ENCODE data around the gene DEPP1.
A peak's percentile ranks its signal among the peaks of the same experiment; 100 is the strongest.

DEPP1 gene

GRCh38 chr10:44971935-44972757 is 6.5 kb downstream of the DEPP1 start:
- Mint-ChIP-seq H3K9me3 (no peaks in the 10 kb centered on the region), H3K27ac (peak overlapping the region in 1 of 2 donors; percentile 49), H3K4me3 (no peak overlapping the region), H3K27me3 (no peaks in the 10 kb centered on the region), H3K36me3 (ENCODE audit: insufficient read depth) (no peaks in the 10 kb centered on the region), H3K4me1 (ENCODE audit: low read depth in 2 of 2) (peaks cover 25 to 29% of the 10 kb centered on the region in 2 donors)
- DNase-seq (no peak), ATAC-seq (replicated peaks) (no peak)

GRCh38 chr10:44971434-44971833 is 7.2 kb downstream of the DEPP1 start:
- Mint-ChIP-seq H3K9me3 (no peaks in the 10 kb centered on the region), H3K4me3 (no peak overlapping the region), H3K36me3 (ENCODE audit: insufficient read depth) (no peaks in the 10 kb centered on the region), H3K27me3 (no peaks in the 10 kb centered on the region), H3K27ac (no peak overlapping the region), H3K4me1 (ENCODE audit: low read depth in 2 of 2) (peaks cover 25 to 29% of the 10 kb centered on the region in 2 donors)
- ATAC-seq (replicated peaks) (no peak), DNase-seq (no peak)

- Mint-ChIP-seq H3K27me3 (no peaks in the 10 kb centered on the region), H3K36me3 (ENCODE audit: insufficient read depth) (no peaks in the 10 kb centered on the region), H3K9me3 (no peaks in the 10 kb centered on the region), H3K27ac (no peak overlapping the region), H3K4me3 (no peak overlapping the region), H3K4me1 (ENCODE audit: low read depth in 2 of 2) (peaks cover 30 to 33% of the 10 kb centered on the region in 2 donors)
- ATAC-seq (replicated peaks), result no peak
- DNase-seq, result no peak
These were observed 7.7 kb downstream of the DEPP1 start for GRCh38 chr10:44970812-44971395.

- Mint-ChIP-seq H3K9me3 (no peaks in the 10 kb centered on the region), H3K36me3 (ENCODE audit: insufficient read depth) (no peaks in the 10 kb centered on the region), H3K4me1 (ENCODE audit: low read depth in 2 of 2) (peaks cover 37% of the 10 kb centered on the region in 2 donors), H3K4me3 (no peak overlapping the region), H3K27me3 (no peaks in the 10 kb centered on the region), H3K27ac (peak overlapping the region in 1 of 2 donors; percentile 51)
- DNase-seq, result no peak
- no peak for ATAC-seq (replicated peaks)
These were observed 8.8 kb downstream of the DEPP1 start for GRCh38 chr10:44969854-44970253.

DNA sequence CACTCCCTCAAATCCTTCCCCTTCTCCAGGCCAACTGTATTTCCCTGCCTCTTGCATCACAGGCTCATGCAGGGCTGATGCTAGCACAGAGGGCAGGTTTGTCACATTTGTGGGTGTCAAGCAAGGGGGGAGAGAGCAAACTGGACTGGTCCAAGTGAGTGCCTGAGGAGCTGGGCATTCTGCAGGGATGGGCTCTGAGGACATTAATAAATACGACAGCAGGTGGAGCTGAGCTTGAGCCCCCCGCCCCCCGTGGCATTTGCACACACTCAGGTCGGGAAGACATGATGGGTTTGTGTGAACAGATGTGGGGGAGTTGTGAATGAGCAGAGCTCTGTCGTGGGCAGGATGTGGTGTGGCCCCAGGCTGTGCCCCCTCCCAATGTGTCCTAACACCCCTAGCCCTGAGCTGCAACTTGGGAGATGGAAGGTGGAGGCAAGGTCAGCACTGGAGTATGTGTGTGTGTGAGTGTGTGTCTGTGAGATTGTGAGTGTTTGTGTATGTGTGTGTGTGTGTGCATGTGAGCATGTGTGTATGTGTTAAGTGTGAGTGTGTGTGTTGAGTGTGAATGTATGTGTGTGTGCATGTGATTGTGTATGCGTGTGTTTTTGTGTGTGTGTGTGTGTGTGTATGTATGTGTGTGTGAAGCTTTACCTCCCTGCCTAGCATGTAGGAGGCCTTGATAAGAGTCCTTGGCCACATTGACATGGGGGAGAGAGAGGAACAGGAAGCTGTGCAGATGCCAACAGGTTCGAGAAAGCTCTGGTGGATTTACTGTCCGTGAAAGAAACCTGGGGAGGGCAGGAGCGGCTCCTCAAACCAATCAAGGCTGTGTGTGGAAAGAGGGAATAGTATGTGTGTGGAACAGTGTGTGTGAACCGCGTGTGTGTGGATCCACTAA is 9.9 kb downstream of the DEPP1 start:
- H3K27me3 Mint-ChIP-seq, result no peaks in the 10 kb centered on the region
- peaks cover 35 to 37% of the 10 kb centered on the region in 2 donors for H3K4me1 Mint-ChIP-seq (ENCODE audit: low read depth in 2 of 2)
- no peaks in the 10 kb centered on the region for H3K36me3 Mint-ChIP-seq (ENCODE audit: insufficient read depth)
- peak; percentile 42 to 57 (median 48) for DNase-seq
- ATAC-seq (replicated peaks), result peak; percentile 94
- H3K27ac Mint-ChIP-seq, result peak overlapping the region; percentile 0 to 85
- H3K9me3 Mint-ChIP-seq, result no peaks in the 10 kb centered on the region
- peak overlapping the region; percentile 40 to 74 for H3K4me3 Mint-ChIP-seq

GRCh38 chr10:44968091-44968490 is 10.5 kb downstream of the DEPP1 start:
- DNase-seq (no peak), ATAC-seq (replicated peaks) (peak; percentile 11)
- no peaks in the 10 kb centered on the region for H3K27me3 Mint-ChIP-seq
- peaks cover 30 to 37% of the 10 kb centered on the region in 2 donors for H3K4me1 Mint-ChIP-seq (ENCODE audit: low read depth in 2 of 2)
- H3K4me3 Mint-ChIP-seq, result peak overlapping the region; percentile 40 to 74
- H3K36me3 Mint-ChIP-seq (ENCODE audit: insufficient read depth), result no peaks in the 10 kb centered on the region
- no peaks in the 10 kb centered on the region for H3K9me3 Mint-ChIP-seq
- peak overlapping the region; percentile 7 to 85 for H3K27ac Mint-ChIP-seq

GRCh38 chr10:44967616-44968015 is 11.0 kb downstream of the DEPP1 start:
- H3K9me3 Mint-ChIP-seq, result no peaks in the 10 kb centered on the region
- H3K27me3 Mint-ChIP-seq, result peaks cover 0 to 4% of the 10 kb centered on the region in 2 donors
- DNase-seq (no peak), ATAC-seq (replicated peaks) (no peak)
- peaks cover 33 to 37% of the 10 kb centered on the region in 2 donors for H3K4me1 Mint-ChIP-seq (ENCODE audit: low read depth in 2 of 2)
- H3K27ac Mint-ChIP-seq, result peak overlapping the region; percentile 7 to 85
- H3K36me3 Mint-ChIP-seq (ENCODE audit: insufficient read depth), result no peaks in the 10 kb centered on the region
- peak overlapping the region; percentile 40 to 74 for H3K4me3 Mint-ChIP-seq

DNA sequence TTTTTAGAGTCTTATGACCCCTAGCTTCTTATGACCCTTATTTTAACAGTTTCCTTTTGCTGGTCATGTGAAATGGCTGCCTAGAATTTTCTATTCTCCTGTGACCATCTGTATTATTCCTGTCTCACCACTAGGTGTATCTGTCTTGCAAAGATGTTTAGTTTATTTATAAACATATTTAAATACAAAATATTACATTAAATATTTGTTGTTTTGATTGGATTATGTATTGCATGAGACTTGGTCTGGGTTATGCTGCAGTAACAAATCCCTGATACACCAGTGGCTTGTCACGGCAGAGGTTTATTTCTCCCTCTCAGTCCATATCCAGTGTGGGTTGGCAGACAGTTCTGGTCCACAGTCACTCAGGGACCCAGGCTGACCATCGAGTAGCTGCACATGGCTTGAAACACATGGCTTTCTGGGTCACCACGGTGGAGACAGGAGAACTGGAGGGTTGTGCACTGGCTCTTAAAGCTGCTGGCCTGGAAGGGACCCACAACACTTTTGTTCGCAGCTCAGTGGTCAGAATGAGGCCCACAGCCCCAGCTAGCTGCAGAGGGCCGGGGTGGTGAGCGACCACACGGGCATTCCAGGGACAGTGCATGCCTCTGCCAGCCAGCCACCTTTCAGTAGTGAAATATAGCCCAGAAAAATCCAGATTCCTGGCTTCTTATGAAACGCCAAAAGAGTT is 11.6 kb downstream of the DEPP1 start:
- no peak for DNase-seq
- H3K9me3 Mint-ChIP-seq, result no peaks in the 10 kb centered on the region
- peaks cover 36 to 37% of the 10 kb centered on the region in 2 donors for H3K4me1 Mint-ChIP-seq (ENCODE audit: low read depth in 2 of 2)
- no peak for ATAC-seq (replicated peaks)
- H3K27ac Mint-ChIP-seq, result no peak overlapping the region
- H3K27me3 Mint-ChIP-seq, result peaks cover 0 to 7% of the 10 kb centered on the region in 2 donors
- H3K36me3 Mint-ChIP-seq (ENCODE audit: insufficient read depth), result no peaks in the 10 kb centered on the region
- peak overlapping the region in 1 of 2 donors; percentile 74 for H3K4me3 Mint-ChIP-seq

DNA sequence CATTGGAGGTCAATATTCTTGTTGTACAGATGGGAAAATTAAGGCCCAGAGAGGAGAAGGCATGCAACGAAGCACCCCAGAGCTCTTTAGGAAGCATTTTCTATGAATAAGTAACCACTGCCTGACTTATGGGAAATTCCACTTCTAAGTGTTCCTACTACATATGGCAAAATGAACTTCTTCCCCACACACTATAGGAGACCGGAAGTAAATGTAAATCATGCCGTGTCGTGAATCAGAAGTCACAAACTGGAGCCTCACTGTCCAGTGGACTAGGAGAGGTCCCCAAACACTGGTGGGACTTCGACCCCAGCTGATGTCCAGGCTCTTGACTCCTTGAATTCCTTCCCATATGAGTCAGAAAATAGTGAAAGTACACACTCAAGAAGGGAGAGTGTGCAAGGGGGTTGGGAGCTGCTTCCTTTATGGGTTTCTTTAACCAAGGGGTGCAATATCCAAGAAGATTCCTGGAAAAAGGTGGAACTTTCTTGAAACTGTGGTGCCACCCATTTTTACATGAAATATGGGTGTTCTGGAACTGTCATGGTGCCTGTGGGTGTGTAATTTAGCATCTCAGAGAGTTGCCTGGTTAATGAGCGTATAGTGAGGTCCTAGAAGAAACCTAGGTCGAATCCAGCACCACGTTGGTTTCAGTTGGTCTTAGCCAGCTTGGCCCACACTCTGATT is 12.3 kb downstream of the DEPP1 start:
- Mint-ChIP-seq H3K27ac (peak overlapping the region in 1 of 2 donors; percentile 56), H3K4me1 (ENCODE audit: low read depth in 2 of 2) (peaks cover 36 to 37% of the 10 kb centered on the region in 2 donors), H3K4me3 (no peak overlapping the region), H3K9me3 (no peaks in the 10 kb centered on the region), H3K27me3 (peaks cover 0 to 7% of the 10 kb centered on the region in 2 donors), H3K36me3 (ENCODE audit: insufficient read depth) (no peaks in the 10 kb centered on the region)
- DNase-seq (no peak), ATAC-seq (replicated peaks) (no peak)

DNA sequence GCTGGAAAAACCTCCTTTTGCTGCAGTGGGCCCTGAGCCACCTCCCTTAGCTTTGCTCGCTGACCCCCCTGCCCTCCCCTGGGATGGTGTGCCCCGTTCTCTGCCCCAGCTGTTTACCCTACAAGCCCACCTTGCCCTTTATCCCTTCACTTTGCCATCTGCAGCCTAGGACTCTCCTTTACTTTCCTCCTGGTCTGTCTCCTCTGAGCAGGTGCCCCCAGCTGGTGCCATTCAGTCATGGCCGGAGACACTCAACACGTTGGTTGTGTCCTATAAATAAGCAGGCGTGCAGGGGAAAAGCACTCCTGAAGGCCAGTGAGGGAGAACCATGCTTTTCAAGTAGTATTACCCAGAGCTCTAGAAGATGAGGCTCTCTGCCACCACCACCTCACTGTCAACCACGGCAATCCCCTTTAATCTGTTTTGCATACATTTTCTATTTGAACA is 12.9 kb downstream of the DEPP1 start:
- H3K27ac Mint-ChIP-seq, result peak overlapping the region in 1 of 2 donors; percentile 56
- no peak for DNase-seq
- H3K4me3 Mint-ChIP-seq, result no peak overlapping the region
- H3K9me3 Mint-ChIP-seq, result no peaks in the 10 kb centered on the region
- no peaks in the 10 kb centered on the region for H3K36me3 Mint-ChIP-seq (ENCODE audit: insufficient read depth)
- peaks cover 0 to 7% of the 10 kb centered on the region in 2 donors for H3K27me3 Mint-ChIP-seq
- H3K4me1 Mint-ChIP-seq (ENCODE audit: low read depth in 2 of 2), result peaks cover 38 to 40% of the 10 kb centered on the region in 2 donors
- no peak for ATAC-seq (replicated peaks)

DNA sequence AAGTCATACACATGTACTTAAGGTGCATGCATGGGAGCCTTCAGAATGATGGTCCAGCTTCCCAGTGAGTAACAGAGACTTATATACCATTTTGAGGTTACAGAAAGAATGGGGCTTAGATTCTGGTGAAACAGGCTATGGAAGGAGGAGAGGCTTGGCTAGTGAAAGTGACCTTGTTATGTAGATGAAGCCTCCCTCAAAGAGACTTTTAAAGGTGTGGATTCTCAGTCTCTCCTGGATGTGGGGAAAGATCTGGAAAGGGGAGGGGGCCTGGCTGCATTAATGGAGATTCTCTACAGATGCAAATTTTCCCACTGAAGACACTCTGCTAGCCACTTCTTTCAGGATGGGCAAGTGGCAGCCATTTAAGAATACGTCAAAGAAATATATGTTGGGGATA is 13.5 kb downstream of the DEPP1 start:
- H3K27ac Mint-ChIP-seq, result no peak overlapping the region

More for the DNA sequence above, 13.5 kb downstream of the DEPP1 start:
- no peaks in the 10 kb centered on the region for H3K36me3 Mint-ChIP-seq (ENCODE audit: insufficient read depth)
- no peak overlapping the region for H3K4me3 Mint-ChIP-seq
- ATAC-seq (replicated peaks) (no peak), DNase-seq (no peak)
- peaks cover 0 to 7% of the 10 kb centered on the region in 2 donors for H3K27me3 Mint-ChIP-seq
- H3K9me3 Mint-ChIP-seq, result no peaks in the 10 kb centered on the region
- H3K4me1 Mint-ChIP-seq (ENCODE audit: low read depth in 2 of 2), result peaks cover 43 to 44% of the 10 kb centered on the region in 2 donors

Data from effector memory CD8-positive, alpha-beta T cell (primary cell).